ENCODE measurements around the gene PCDH15. TPM values are rescaled to one million over a fixed set of nuclear protein-coding genes. Genes with fewer than 3 reads are reported as not detected.

PCDH15 gene
- total RNA-seq, 4 donors from 2014 or later, result not detected

- TF ChIP-seq CTCF (IDR thresholded peaks at IDR 0.05; ENCODE audit: low read depth), result no peak
Observed at GRCh38 chr10:54585572-54585971, 215.5 kb downstream of the PCDH15 start.

- no peak for TF ChIP-seq CTCF (IDR thresholded peaks at IDR 0.05; ENCODE audit: low read depth)
Observed at GRCh38 chr10:54577682-54578081, 223.3 kb downstream of the PCDH15 start.

GRCh38 chr10:54576541-54576940, 224.5 kb downstream of the PCDH15 start:
- no peak for TF ChIP-seq CTCF (IDR thresholded peaks at IDR 0.05; ENCODE audit: low read depth)

- no peak for TF ChIP-seq CTCF (IDR thresholded peaks at IDR 0.05; ENCODE audit: low read depth)
Observed at GRCh38 chr10:54559498-54559897, 241.5 kb downstream of the PCDH15 start.

GRCh38 chr10:54554028-54554427, 247.0 kb downstream of the PCDH15 start:
- no peak for TF ChIP-seq CTCF (IDR thresholded peaks at IDR 0.05; ENCODE audit: low read depth)

GRCh38 chr10:54550016-54550415, 251.0 kb downstream of the PCDH15 start:
- no peak for TF ChIP-seq CTCF (IDR thresholded peaks at IDR 0.05; ENCODE audit: low read depth)

GRCh38 chr10:54531296-54531695, 269.7 kb downstream of the PCDH15 start:
- TF ChIP-seq CTCF (IDR thresholded peaks at IDR 0.05; ENCODE audit: low read depth), result no peak
